PC-9 (cell line): ENCODE results near the gene RBP7.

Experiments
- EZH2 ChIP-seq: fragments of 200-600 bp; sonication (generic); IDR thresholded peaks from 2 replicates; pipeline ENCODE4 v1.8.0; 2017; ENCODE audit warnings: antibody characterized with exemption, low read depth
- TF ChIP-seq, protein P1 (sequence below): fragments of 200-600 bp; sonication (generic); conservative IDR thresholded peaks from 2 replicates; pipeline ENCODE4 v1.6.1; 2017; ENCODE audit warnings: mixed run types, antibody characterized with exemption, mild to moderate bottlenecking, moderate library complexity

GRCh38 chr1:9990944-9991343 is 6.1 kb upstream of the RBP7 start:
- no peak for TF ChIP-seq EZH2
- TF ChIP-seq, protein P1, sequence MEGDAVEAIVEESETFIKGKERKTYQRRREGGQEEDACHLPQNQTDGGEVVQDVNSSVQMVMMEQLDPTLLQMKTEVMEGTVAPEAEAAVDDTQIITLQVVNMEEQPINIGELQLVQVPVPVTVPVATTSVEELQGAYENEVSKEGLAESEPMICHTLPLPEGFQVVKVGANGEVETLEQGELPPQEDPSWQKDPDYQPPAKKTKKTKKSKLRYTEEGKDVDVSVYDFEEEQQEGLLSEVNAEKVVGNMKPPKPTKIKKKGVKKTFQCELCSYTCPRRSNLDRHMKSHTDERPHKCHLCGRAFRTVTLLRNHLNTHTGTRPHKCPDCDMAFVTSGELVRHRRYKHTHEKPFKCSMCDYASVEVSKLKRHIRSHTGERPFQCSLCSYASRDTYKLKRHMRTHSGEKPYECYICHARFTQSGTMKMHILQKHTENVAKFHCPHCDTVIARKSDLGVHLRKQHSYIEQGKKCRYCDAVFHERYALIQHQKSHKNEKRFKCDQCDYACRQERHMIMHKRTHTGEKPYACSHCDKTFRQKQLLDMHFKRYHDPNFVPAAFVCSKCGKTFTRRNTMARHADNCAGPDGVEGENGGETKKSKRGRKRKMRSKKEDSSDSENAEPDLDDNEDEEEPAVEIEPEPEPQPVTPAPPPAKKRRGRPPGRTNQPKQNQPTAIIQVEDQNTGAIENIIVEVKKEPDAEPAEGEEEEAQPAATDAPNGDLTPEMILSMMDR = no peak
